ENCODE measurements around the gene FAXDC2. TPM values are rescaled to one million over a fixed set of nuclear protein-coding genes. Genes with fewer than 3 reads are reported as not detected.

Gene FAXDC2
- polyA plus RNA-seq, 1 experiment = 13.6 TPM

GRCh38 chr5:154868702-154869101 is 18.3 kb upstream of the FAXDC2 start:
- Histone ChIP-seq H3K4me3 (ENCODE audit: low read depth, low read length) (no peak overlapping the region), H3K36me3 (ENCODE audit: control insufficient read depth, insufficient read depth, low read length) (peaks cover 7% of the 10 kb centered on the region), H3K27me3 (ENCODE audit: control insufficient read depth, insufficient read depth, low read length) (no peaks in the 10 kb centered on the region)
- no peak for DNase-seq (ENCODE audit: low read depth)
- CTCF ChIA-PET = interaction anchor here (0.8 to 1.8 kb wide), 2 partner anchors 8 to 58 kb away, joined by 3 to 6 read pairs; no protein-coding TSS in a partner anchor
- TF ChIP-seq CTCF (IDR thresholded peaks at IDR 0.05; ENCODE audit: insufficient read depth, low read depth, low read length) = peak; percentile 31; the same call in 1 of the 2 replicates
- POLR2A ChIA-PET = no interaction called here

GRCh38 chr5:154866841-154867240 is 16.4 kb upstream of the FAXDC2 start:
- no peak for DNase-seq (ENCODE audit: low read depth)
- Histone ChIP-seq H3K27me3 (ENCODE audit: control insufficient read depth, insufficient read depth, low read length) (no peaks in the 10 kb centered on the region), H3K4me3 (ENCODE audit: low read depth, low read length) (no peak overlapping the region), H3K36me3 (ENCODE audit: control insufficient read depth, insufficient read depth, low read length) (peaks cover 7% of the 10 kb centered on the region)
- POLR2A ChIA-PET = no interaction called here
- CTCF ChIA-PET = interaction anchor here (0.8 to 1.3 kb wide), 2 partner anchors 32 to 43 kb away, joined by 3 read pairs; no protein-coding TSS in a partner anchor
- TF ChIP-seq CTCF (IDR thresholded peaks at IDR 0.05; ENCODE audit: insufficient read depth, low read depth, low read length) = no peak

- TF ChIP-seq CTCF (IDR thresholded peaks at IDR 0.05; ENCODE audit: insufficient read depth, low read depth, low read length) = no peak
- Histone ChIP-seq H3K36me3 (ENCODE audit: control insufficient read depth, insufficient read depth, low read length) (peaks cover 5% of the 10 kb centered on the region), H3K27me3 (ENCODE audit: control insufficient read depth, insufficient read depth, low read length) (no peaks in the 10 kb centered on the region), H3K4me3 (ENCODE audit: low read depth, low read length) (no peak overlapping the region)
- no peak for DNase-seq (ENCODE audit: low read depth)
- ChIA-PET CTCF (no interaction called here), POLR2A (interaction anchor here (0.5 to 0.6 kb wide), 2 partner anchors 49 to 90 kb away, joined by 3 to 8 read pairs; no protein-coding TSS in a partner anchor)
Observed at GRCh38 chr5:154865466-154866184, 15.2 kb upstream of the FAXDC2 start.

GRCh38 chr5:154863291-154864080 is 13.1 kb upstream of the FAXDC2 start:
- Histone ChIP-seq H3K27me3 (ENCODE audit: control insufficient read depth, insufficient read depth, low read length) (no peaks in the 10 kb centered on the region), H3K36me3 (ENCODE audit: control insufficient read depth, insufficient read depth, low read length) (peaks cover 4% of the 10 kb centered on the region; the same call in 1 of the 2 replicates), H3K4me3 (ENCODE audit: low read depth, low read length) (no peak overlapping the region)
- no peak for DNase-seq (ENCODE audit: low read depth)
- ChIA-PET POLR2A (interaction anchor here (0.7 kb wide), 1 partner anchor 771 kb away, joined by 7 read pairs; no protein-coding TSS in a partner anchor), CTCF (interaction anchor here (1.5 kb wide), 1 partner anchor 13 kb away, joined by 4 read pairs; no protein-coding TSS in a partner anchor)
- TF ChIP-seq CTCF (IDR thresholded peaks at IDR 0.05; ENCODE audit: insufficient read depth, low read depth, low read length) = no peak

DNA sequence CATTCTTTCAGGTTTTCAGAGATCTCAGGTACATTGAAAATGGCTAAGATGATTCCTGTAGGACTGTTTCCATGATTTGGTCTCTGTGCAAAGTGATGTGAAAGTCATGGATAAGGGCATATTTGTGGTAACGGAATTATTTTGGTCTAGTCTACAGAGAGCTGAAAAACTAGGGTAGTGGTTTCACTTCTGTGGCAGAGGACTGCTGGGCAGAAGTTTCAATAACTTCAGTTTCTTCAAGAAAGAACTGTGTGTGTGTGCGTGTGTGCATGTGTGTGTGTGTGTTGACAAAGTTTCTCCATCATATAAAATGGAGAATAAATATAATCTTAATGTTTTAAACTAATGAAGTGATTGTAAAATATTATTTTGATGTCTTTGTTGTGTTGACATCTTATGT is 12.4 kb upstream of the FAXDC2 start:
- no peak for DNase-seq (ENCODE audit: low read depth)
- ChIA-PET POLR2A (no interaction called here), CTCF (interaction anchor here (1.5 kb wide), 1 partner anchor 14 kb away, joined by 4 read pairs; no protein-coding TSS in a partner anchor)
- Histone ChIP-seq H3K4me3 (ENCODE audit: low read depth, low read length) (no peak overlapping the region), H3K27me3 (ENCODE audit: control insufficient read depth, insufficient read depth, low read length) (no peaks in the 10 kb centered on the region), H3K36me3 (ENCODE audit: control insufficient read depth, insufficient read depth, low read length) (peaks cover 4% of the 10 kb centered on the region; the same call in 1 of the 2 replicates)
- no peak for TF ChIP-seq CTCF (IDR thresholded peaks at IDR 0.05; ENCODE audit: insufficient read depth, low read depth, low read length)

All from BJ (cell line).